Stimulated activated CD4-positive, alpha-beta T cell treated with anti-CD3 and anti-CD28 coated beads, Interleukin-1b, Interleukin-23, amount 100 ng/mL, for 1 hour (primary cell): Measurements from ENCODE around the gene FBXL20.
"Not testable (repeated sequence)": the region's sequence is repeated elsewhere in the genome, so short reads cannot be mapped to it uniquely, and the experiment has no call there.

Source experiments
- DNase-seq, 2 donors: peaks; one replicate each; pipeline ENCODE4 v3.0.0-alpha.2; 2020; ENCODE audit warnings: low read depth in 2 of 2

Gene FBXL20

DNA sequence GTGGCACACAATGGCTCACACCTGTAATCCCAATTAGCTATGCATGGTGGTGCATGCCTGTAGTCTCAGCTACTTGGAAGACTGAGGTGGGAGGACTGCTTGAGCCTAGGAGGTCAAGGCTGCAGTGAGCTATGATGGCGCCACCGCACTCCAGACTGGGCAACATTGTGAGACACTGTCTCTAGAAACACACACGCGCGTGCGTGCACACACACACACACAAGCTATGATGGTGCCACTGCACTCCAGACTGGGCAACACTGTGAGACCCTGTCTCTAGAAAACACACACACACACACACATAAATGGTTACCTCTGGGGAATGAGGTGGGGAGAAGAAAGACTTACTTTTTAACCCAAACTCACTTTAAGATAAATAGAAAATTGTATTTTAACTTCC, 16.4 kb downstream of the FBXL20 start:
- no peak for DNase-seq

DNA sequence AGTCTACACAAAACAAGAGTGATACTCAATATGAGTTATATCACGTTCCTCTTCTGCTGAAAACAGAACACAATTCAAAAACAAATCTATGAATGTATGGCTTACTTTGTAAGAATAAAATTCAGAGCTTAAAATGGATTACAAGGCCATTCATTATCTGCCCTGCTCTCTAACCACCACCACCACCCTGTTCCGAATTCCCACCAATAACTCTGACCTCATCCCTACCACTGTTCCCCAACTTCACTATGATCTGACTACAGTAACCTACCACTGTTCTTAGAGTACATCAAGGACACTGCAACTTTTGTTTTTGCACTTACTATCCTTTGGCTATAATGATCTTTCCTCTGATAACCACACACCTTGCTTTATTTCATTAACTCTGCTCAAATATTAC, 21.3 kb downstream of the FBXL20 start:
- DNase-seq: no peak

DNA sequence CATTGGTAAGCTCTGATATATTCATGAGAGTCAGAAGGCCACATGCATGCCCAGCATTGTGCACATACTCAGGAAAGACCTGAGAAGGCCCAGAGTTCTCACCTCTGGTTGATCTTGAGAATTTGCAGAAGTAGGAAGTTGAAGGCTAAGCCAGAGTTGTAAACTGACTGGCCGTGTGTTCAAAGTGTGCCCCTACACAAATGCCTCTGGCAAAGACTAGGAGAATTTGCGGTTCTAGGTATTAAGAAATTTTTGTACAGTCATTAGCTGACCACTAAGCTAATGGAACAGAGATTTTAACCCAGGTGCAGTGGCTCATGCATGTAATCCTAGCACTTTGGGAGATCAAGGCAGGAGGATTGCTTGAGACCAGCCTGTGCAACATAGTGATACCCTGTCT, 25.0 kb downstream of the FBXL20 start:
- no peak for DNase-seq

DNA sequence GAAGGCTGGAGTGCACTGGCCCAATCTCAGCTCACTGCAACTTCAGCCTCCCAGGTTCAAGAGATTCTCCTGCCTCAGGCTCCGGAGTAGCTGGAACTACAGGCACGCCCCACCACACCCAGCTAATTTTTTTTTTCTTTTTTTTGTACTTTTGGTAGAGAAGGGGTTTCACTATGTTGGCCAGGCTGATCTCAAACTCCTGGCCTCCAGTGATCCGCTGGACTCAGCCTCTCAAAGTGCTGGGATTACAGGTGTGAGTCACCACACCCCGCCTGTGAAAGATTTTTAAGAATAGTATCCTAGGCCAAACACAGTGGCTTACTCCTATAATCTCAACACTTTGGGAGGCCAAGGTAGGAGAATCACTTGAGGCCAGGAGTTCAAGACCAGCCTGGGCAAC, 33.6 kb downstream of the FBXL20 start:
- not testable (repeated sequence) for DNase-seq

DNA sequence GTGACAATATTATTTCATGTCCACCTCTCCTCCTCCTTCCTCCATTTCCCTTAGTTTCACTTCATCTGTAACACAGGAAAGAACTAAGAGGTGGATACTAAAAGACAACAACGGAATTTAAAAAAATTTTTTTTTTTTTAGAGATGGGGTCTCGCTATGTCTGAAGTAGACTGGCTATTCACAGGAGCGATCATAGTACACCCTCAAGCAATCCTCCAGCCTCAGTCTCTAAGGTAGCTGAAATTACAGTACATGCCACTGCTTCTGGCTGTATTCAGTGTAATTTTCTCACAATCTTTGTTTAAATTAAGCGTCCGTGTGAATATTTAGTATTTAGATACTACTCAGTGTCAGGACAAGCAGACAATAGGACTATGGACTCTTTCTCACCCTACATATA, 35.6 kb downstream of the FBXL20 start:
- no peak for DNase-seq

DNA sequence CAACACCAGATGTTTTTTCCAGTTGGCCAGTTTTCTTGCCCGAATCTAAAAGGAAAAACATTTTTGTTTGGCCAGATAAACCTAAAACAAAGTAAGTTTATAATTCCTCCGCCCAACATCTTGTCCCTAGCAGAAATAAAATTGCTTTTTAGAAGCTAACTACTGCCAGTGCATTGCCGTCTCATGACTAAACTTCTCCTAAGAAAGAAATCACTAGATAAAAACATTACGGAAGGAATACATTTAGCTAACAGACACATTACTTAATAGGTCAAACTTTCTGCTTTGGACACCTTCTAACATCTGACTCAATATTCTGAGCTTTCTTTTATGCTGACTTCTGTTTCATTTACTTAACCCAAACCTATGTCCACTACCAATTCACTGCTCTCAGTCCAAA, 36.2 kb downstream of the FBXL20 start:
- no peak for DNase-seq

DNA sequence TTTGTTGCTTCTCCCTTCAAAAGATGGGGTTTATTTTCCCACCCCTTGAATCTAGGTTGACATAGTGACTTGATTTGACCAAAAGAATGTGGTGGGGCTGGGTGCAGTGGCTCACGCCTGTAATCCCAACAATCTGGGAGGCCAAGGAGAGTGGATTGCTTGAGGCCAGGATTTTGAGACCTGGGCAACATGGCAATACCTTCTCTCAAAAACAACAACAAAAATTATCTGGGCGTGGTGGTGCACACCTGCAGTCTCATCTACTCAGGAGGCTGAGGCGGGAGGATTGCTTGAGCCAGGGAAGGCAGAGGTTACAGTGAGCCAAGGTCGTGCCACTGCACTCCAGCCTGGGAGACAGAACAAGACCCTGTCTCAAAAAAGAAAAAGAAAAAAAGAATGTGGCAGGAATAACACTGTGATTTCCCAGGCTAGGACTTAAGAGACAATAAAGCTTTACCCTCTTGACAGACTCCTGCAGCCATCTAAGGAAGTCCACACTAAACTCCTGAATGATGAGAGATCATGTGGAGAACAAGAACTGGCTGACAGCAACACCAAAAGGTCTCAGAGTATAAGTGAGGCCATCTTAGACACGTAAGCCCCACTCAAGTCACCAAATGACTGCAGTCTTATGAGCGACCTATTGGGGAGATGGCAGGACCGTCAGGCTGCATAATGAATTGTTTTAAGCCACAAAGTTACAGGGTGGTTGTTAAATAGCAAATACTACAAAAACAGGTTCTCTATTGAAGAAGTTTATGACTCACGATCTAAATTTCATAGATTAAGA, 37.0 kb downstream of the FBXL20 start:
- DNase-seq: no peak

DNA sequence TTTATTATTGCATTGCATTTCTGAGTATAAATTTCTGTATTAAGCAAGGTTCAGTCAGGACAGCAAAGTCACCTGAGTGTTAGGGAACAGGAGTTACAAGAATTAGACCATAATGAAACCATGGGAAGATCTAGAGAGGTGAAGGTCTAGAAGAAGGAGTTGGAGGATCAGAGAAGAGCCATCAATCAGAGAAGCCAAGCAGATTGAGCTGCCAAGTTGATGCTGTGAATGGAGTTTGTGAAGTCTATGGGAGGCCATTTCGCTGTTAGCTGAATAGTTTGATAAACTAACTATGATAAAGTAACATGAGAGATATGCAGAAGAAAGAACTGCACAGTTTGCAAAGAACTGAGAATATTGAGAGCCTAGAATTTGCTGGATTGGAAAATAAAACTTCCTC, 40.4 kb downstream of the FBXL20 start:
- DNase-seq: no peak

DNA sequence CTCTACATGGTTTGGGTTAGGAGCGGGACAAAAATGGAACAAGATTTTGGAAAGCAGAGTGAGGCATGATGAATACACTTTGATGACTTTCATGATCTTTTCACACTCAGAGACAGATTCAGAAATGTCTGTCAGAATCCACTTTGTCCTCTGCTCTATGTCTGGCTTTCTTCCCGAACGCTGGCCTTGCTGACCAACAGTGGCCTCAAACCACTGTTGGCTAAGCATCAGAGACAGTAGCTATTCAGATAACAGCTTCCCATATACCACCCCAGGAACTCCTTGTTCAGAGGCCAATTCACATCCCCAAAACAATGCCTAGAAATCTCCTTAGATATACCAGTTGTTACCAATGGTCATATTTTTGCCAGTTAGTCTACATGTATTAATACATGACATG, 40.9 kb downstream of the FBXL20 start:
- DNase-seq: no peak

DNA sequence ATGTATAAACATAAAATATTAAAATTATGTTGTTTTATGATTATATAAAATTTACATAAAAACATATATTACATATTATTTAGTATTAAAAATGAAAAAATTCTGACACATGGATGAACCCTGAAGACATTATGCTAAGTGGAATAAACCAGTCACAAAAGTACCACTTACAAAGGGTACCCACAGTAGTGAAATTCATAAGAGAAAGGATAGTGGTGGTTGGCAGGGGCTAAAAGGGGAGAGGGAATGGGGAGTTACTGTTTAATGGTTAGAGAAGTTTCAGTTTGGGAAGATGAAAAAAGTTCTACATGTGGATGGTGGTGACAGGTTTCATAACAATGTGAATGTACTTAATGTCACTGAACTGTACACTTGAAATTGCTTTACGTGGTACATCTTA, 41.4 kb downstream of the FBXL20 start:
- no peak for DNase-seq

DNA sequence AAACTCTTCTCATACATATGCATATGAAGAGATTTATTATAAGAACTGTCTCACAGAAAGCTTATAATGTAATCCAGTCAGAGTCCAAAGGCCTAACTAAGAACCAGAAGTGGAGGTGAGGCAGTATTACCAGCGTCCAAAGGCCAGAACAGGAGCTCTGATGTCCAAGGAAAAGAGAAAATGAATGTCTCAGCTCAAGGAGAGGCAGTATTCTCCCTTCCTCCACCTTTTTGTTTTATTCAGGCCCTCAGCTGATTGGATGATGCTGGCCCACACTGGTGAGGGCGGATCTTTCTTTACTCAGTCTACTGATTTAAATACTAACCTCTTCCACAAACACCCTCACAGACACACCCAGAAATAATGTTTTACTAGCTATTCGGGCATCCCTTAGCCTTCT, 43.4 kb downstream of the FBXL20 start:
- DNase-seq: no peak

DNA sequence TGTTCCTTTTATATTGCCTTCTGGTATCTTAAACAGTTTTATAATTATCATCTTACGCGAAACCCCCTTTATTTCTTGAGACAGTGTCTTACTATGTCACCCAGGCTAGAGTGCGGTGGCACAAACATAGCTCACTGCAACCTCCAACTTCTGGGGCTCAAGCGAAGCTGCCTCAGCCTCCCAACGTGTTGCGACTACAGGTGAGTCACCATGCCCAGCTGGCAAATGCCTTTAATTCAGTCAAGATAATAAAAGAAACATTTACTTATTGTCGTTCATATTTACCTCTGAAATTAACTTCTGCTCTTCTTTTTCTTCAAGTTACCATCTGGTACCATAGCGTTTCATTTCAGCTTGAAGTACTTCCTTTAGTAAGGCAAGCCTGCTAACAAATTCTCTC, 43.9 kb downstream of the FBXL20 start:
- DNase-seq: no peak

DNA sequence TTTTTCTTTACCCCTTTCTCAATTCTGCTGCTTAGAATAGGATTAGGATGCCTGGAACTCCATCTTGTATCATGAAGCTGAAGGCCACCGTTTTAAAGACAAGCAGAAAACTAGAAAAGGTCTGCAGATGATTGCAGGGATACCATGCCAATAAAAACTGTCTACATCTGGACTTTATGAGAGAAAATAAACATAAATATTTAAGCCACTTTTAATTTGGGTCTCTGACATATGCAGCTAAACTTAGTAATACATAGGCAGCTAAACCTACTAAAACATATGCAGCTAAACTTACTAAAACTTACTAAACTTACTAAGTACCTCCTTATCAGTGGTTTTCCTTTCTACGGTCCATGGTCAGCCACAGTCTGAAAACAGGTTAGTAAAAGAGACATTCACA, 48.4 kb downstream of the FBXL20 start:
- no peak for DNase-seq

DNA sequence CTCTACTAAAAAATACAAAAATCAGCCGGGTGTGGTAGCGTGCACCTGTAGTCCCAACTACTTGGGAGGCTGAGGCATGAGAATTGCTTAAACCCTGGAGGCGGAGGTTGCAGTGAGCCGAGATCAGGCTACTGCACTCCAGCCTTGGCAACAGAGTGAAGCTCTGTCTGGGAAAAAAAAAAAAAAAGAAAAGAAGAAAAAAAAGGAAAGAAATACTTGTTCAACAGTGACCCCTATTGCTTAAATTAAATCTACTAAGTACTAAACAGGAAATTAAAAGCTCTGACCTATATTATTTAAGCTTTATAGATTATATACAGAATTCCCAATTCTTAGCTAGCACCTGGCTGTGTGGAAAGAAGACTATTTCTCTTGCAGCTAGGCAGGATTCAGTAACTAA, 48.9 kb downstream of the FBXL20 start:
- no peak for DNase-seq

DNA sequence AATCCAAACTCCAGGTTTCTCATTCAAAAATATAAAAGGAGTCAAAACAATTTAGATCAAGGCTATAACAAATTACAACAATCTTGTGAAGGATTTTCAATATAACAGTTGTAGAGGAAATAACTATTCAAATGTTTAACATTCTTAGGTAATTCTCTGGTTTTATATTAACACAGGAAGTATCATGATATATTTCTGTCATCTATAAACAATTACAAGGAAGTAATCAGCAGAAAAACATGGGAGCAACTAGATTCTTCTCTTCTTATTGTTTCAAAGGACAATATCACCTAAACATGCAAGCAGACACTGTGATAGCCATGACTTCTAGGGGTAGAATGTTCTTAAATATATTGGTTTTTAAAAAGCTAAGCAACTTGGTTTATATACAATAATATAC, 49.9 kb downstream of the FBXL20 start:
- DNase-seq: no peak

DNA sequence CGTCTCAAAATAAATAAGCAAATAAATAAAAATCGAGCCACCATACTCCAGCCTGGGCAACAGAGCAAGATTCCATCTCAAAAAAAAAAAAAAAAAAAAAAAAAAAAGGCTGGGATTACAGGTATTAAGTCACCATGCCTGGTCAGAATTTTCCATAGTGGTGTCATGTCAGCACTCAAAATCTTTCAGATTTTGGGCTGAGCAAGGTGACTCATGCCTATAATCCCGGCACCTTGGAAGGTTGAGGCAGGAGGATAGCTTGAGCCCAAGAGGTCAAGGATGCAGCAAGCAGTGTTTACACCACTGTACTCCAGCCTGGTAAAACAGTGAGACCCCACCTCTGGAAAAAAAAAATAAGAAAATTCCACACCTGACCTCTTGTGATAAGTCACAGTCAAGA, 52.2 kb downstream of the FBXL20 start:
- DNase-seq: no peak

DNA sequence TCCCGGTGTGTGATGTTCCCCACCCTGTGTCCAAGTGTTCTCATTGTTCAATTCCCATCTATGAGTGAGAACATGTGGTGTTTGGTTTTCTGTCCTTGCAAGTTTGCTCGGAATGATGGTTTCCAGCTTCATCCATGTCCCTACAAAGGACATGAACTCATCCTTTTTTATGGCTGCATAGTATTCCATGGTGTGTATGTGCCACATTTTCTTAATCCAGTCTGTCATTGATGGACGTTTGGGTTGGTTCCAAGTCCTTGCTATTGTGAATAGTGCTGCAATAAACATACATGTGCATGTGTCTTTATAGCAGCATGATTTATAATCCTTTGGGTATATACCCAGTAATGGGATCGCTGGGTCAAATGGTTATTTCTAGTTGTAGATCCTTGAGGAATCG, 54.6 kb downstream of the FBXL20 start:
- not testable (repeated sequence) for DNase-seq

DNA sequence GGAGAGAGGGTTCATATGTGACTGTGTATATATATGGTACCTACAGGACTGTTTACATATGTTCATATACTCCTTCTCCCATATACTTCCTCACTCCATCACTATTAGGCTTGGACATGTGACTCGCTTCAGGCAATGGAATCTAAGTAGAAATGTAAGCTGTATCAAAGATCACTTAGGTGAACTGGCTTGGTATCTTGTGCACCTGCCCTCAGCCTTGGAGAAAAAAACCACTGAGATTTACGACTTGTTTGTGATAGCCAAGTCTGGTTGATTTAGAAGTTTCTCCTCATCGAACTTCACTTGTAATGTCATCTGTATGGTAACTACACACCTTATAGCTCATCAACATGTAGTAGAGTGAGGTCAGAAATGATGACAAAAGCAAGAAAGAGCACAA, 59.9 kb downstream of the FBXL20 start:
- DNase-seq: no peak

DNA sequence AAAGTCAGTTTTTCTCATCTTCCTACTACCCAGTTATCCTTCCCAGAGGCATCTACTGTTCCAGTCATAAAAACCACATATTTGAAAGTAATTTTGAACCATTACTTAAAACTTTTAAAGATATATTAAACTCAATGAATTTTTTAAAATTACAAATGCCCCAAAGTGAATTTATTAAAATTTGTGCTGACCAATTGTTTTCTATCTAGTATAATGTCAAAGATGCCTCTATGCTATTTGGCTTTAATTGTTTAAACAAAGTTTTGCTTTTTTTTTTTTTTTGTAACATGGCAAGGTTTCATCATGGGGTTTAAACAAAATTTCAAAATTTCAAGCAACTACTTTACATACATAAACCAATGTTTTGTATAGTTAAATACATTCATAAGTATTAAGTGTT, 60.7 kb downstream of the FBXL20 start:
- DNase-seq: no peak

DNA sequence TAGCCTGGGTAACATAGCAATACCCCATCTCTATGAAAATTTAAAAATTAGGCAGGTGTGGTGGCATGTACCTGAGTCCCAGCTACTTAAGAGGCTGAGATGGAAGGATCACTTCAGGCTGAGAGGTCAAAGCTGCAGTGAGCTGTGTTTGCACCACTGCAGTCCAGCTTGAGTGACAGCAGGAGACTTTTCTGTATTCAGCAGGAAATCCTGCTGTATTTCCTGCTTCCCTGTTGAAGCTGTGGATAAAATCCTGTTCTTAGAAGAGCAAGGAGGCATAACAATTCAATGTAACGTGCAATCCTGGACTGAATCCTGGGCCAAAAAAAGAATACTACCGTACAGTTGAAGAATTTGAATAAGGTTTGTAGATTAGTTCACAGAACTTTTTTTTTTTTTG, 62.2 kb downstream of the FBXL20 start:
- DNase-seq: no peak

DNA sequence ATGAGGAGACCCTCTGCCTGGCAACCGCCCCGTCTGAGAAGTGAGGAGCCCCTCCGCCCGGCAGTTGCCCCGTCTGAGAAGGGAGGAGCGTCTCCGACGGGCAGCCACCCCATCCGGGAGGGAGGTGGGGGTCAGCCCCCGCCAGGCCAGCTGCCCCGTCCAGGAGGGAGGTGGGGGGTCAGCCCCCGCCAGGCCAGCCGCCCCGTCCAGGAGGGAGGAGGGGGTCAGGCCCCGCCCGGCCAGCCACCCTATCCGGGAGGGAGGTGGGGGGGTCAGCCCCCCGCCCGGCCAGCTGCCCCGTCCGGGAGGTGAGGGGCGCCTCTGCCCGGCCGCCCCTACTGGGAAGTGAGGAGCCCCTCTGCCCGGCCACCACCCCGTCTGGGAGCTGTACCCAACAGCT, 63.8 kb downstream of the FBXL20 start:
- not testable (repeated sequence) for DNase-seq

DNA sequence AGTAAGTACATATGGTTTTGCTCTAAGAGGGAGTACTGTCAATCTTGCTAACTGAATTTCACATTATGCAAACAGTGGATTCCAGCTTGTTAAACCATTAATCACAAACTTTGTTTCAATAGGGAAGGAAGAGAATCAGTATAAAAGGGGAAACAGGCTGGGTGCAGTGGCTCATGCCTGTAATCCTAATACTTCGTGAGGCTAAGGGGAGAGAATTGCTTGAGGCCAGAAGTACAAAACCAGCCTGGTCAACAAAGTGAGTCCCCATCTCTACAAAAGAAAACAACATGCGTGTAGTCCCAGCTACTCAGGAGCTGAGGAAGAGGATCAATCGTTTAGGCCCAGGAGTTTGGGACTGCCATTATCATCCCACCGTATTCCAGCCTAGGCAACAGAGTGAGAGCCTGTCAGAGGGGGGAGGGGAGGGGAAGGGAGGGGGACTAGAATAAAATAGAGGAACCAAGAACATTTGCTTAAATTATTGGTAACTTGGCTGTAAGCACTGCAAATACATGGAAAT, 65.7 kb downstream of the FBXL20 start:
- no peak for DNase-seq

DNA sequence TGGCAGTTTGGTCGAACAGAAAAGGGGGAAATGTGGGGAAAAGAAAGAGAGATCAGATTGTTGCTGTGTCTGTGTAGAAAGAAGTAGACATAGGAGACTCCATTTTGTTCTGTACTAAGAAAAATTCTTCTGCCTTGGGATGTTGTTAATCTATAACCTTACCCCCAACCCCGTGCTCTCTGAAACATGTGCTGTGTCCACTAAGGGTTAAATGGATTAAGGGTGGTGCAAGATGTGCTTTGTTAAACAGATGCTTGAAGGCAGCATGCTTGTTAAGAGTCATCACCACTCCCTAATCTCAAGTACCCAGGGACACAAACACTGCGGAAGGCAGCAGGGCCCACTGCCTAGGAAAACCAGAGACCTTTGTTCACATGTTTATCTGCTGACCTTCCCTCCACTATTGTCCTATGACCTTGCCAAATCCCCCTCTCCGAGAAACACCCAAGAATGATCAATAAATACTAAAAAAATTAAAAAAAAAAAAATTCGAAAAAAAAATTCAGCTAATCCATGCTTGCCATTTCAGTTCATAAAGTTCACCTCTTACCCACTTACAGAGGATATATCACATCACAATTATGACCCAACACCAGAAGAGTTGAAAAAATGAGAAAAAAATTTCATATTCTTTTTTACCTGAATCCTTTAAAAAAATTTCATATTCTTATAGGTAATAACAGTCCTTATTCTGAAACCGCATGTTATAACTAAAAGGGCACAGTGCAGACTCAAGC, 67.2 kb downstream of the FBXL20 start:
- DNase-seq: not testable (repeated sequence)
